Caco-2 (cell line): ENCODE results near the gene ADGRG1. TPM values are rescaled to one million over a fixed set of nuclear protein-coding genes. Genes with fewer than 3 reads are reported as not detected.

Experiments used
- BruUV-seq: library from RNA; stranded (reverse); fragments of 400-500 nt; replicated peaks from 2 replicates; lab custom pipeline; 2021; lab: Mats Ljungman, UMichigan
- CTCF ChIA-PET: fragments of 300-600 bp; sonication (Branson Sonifier 250); formaldehyde crosslinking; loops from one replicate; lab custom pipeline; 2022; ENCODE audit warnings: antibody characterized with exemption; lab: Charles Lee
- POLR2A ChIA-PET: fragments of 300-600 bp; sonication (Branson Sonifier 250); formaldehyde crosslinking; loops from one replicate; lab custom pipeline; 2022; ENCODE audit warnings: antibody characterized with exemption; lab: Charles Lee
- DNase-seq, 2 experiments: peaks; one replicate each; pipeline versions ENCODE4 v3.0.0 to v3.0.0-alpha.2; 2020 to 2022
- H3K27me3 ChIP-seq: replicated peaks from 2 replicates; pipeline ENCODE4 v1.6.0; 2011; ENCODE audit warnings: low read length; ENCODE audit not compliant: control insufficient read depth, insufficient read depth
- H3K36me3 ChIP-seq: 2 replicates; pipeline ENCODE4 v1.5.1; 2011; ENCODE audit warnings: low read length; ENCODE audit not compliant: control insufficient read depth, insufficient read depth
- H3K4me1 ChIP-seq: fragments of 250-450 bp; sonication (Bioruptor Pico); 2 replicates; pipeline ENCODE4 v1.5.1; 2020; ENCODE audit warnings: mild to moderate bottlenecking
- H3K4me3 ChIP-seq: 2 replicates; pipeline ENCODE4 v1.5.1; 2011; ENCODE audit warnings: low read depth, mild to moderate bottlenecking, control low read depth, low read length
- H3K9me3 ChIP-seq: fragments of 250-450 bp; sonication (Bioruptor Pico); 2 replicates; pipeline ENCODE4 v1.5.1; 2020; ENCODE audit warnings: mild to moderate bottlenecking, moderate library complexity
- H3K27ac Mint-ChIP-seq: one replicate; pipeline ENCODE4 v1.8.0; 2022; ENCODE audit warnings: mixed read lengths; ENCODE audit not compliant: unreplicated experiment
- H3K27me3 Mint-ChIP-seq: one replicate; pipeline ENCODE4 v1.8.0; 2022; ENCODE audit warnings: mixed read lengths; ENCODE audit not compliant: insufficient read depth, unreplicated experiment
- H3K36me3 Mint-ChIP-seq: one replicate; pipeline ENCODE4 v1.8.0; 2022; ENCODE audit warnings: mild to moderate bottlenecking, mixed read lengths; ENCODE audit not compliant: insufficient read depth, unreplicated experiment
- H3K4me1 Mint-ChIP-seq: one replicate; pipeline ENCODE4 v1.8.0; 2022; ENCODE audit warnings: low read depth, mixed read lengths; ENCODE audit not compliant: unreplicated experiment
- H3K4me3 Mint-ChIP-seq: one replicate; pipeline ENCODE4 v1.8.0; 2022; ENCODE audit warnings: mild to moderate bottlenecking, moderate library complexity, mixed read lengths; ENCODE audit not compliant: unreplicated experiment
- H3K9me3 Mint-ChIP-seq: one replicate; pipeline ENCODE4 v1.8.0; 2022; ENCODE audit warnings: mixed read lengths; ENCODE audit not compliant: unreplicated experiment
- intact Hi-C: fragments of 100-400 bp; cut with micrococcal nuclease; formaldehyde crosslinking; loops from one replicate; pipeline ENCODE4 v1.10.0; 2022; ENCODE audit not compliant: unreplicated experiment
- total RNA-seq: library from RNA; stranded (reverse); gene quantifications from 2 replicates; pipeline ENCODE4 v1.2.3, GENCODE V29; 2022
- TF ChIP-seq, protein P1 (sequence below), 2 experiments: fragments of 200-600 bp in 1 of 2; IDR thresholded peaks; 1 replicate in 1 of 2; 2 replicates in 1 of 2; pipeline versions ENCODE4 v1.5.1 to v1.8.0; 2011 to 2022; ENCODE audit warnings: antibody characterized with exemption in 1 of 2, control low read depth in 1 of 2, inconsistent platforms in 1 of 2, low read depth in 1 of 2, low read length in 1 of 2, mild to moderate bottlenecking in 1 of 2, moderate library complexity in 1 of 2; ENCODE audit not compliant: insufficient read depth in 1 of 2, severe bottlenecking in 1 of 2, unreplicated experiment in 1 of 2

ADGRG1 gene
- total RNA-seq, 1 experiment from 2014 or later = 195 TPM

DNA sequence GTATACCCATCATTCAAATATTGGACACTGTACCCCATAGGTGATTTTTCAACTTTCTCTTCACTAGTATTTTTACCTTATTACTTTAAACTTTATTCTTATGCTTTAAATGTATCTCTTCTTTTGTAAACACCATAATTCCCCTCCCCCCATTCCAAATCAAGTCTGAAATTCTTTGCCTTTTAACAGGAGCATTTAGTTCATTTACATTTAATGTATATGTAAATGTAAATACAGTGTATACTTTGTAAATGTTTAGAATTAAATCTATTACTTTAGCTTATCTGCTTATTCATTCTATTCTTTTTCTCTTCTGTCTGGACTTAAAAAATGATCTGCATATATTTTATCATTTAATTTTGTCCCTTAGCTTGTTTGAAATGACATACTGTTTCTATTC lies 30.0 kb upstream of the ADGRG1 start:
- Mint-ChIP-seq H3K36me3 (no peaks in the 10 kb centered on the region), H3K9me3 (no peaks in the 10 kb centered on the region), H3K4me3 (no peak overlapping the region), H3K27ac (no peak overlapping the region), H3K4me1 (no peaks in the 10 kb centered on the region), H3K27me3 (no peaks in the 10 kb centered on the region)
- Histone ChIP-seq H3K36me3 (no peaks in the 10 kb centered on the region), H3K4me1 (peaks cover 3% of the 10 kb centered on the region; the same call in 1 of the 2 replicates), H3K9me3 (no peaks in the 10 kb centered on the region; the same call in 1 of the 2 replicates), H3K4me3 (no peak overlapping the region), H3K27me3 (no peaks in the 10 kb centered on the region)
- CTCF ChIA-PET = interaction anchor here (0.7 kb wide), 1 partner anchor 37 kb away, joined by 3 read pairs; no protein-coding TSS in a partner anchor
- POLR2A ChIA-PET = no interaction called here
- TF ChIP-seq, protein P1, sequence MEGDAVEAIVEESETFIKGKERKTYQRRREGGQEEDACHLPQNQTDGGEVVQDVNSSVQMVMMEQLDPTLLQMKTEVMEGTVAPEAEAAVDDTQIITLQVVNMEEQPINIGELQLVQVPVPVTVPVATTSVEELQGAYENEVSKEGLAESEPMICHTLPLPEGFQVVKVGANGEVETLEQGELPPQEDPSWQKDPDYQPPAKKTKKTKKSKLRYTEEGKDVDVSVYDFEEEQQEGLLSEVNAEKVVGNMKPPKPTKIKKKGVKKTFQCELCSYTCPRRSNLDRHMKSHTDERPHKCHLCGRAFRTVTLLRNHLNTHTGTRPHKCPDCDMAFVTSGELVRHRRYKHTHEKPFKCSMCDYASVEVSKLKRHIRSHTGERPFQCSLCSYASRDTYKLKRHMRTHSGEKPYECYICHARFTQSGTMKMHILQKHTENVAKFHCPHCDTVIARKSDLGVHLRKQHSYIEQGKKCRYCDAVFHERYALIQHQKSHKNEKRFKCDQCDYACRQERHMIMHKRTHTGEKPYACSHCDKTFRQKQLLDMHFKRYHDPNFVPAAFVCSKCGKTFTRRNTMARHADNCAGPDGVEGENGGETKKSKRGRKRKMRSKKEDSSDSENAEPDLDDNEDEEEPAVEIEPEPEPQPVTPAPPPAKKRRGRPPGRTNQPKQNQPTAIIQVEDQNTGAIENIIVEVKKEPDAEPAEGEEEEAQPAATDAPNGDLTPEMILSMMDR (IDR thresholded peaks at IDR 0.05; ENCODE audit: insufficient read depth in 1 of 2, low read depth in 1 of 2, low read length in 1 of 2, severe bottlenecking in 1 of 2, unreplicated experiment in 1 of 2) = no peak
- intact Hi-C loops = loop anchor here (10.0 kb wide), 1 partner anchor 266 kb away; no protein-coding TSS in a partner anchor
- no TSS peak for BruUV-seq
- DNase-seq = no peak

DNA sequence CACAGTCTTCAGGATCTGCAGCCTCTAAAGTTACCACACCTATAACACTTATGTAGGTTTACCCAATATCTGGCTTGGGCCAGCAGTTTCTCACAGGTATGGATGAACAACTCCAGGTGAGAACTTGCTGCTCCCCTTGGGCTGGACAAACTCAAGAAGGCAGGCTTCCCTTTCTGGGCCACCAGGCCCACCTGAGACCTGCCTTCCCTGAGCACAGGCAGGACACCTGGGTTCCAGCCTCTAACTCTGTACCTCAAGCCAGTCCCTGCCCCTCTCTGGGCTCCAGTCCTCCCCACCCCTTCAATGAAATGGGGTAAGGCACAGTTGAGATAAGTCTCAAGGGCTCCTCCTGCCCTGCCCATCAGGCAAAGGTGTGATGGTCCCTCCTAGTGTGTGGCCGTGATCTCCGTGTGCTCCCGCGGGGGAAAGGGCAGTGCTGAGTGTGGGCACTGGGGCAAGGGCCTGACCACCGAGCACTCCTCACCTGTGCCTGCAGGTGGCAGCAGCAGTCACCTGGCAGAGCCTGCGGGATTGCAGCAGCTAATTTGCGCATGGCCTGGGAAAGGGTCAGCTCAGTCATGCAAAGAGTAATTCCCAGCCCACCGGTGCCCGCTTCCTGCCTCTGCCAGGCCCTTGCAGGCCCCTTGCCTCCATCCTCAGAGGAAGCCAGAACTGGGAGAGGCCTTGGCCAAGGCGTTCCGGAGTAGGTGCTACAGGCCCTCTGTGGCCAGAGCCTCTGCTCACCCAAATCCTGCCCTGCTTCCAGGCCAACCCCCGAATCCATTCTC lies 28.2 kb upstream of the ADGRG1 start:
- Mint-ChIP-seq H3K27me3 (no peaks in the 10 kb centered on the region), H3K27ac (no peak overlapping the region), H3K4me1 (no peaks in the 10 kb centered on the region), H3K4me3 (no peak overlapping the region), H3K36me3 (no peaks in the 10 kb centered on the region), H3K9me3 (no peaks in the 10 kb centered on the region)
- CTCF ChIA-PET = interaction anchor here (0.6 to 2.6 kb wide), 21 partner anchors 9 to 157 kb away, joined by 3 to 15 read pairs (median 6); partner anchors contain the start of genes ADGRG1 and KATNB1
- Histone ChIP-seq H3K9me3 (no peaks in the 10 kb centered on the region; the same call in 1 of the 2 replicates), H3K36me3 (no peaks in the 10 kb centered on the region), H3K4me3 (no peak overlapping the region), H3K27me3 (no peaks in the 10 kb centered on the region), H3K4me1 (peaks cover 3% of the 10 kb centered on the region; the same call in 1 of the 2 replicates)
- no TSS peak for BruUV-seq
- TF ChIP-seq, protein P1 (IDR thresholded peaks at IDR 0.05; ENCODE audit: insufficient read depth in 1 of 2, low read depth in 1 of 2, low read length in 1 of 2, severe bottlenecking in 1 of 2, unreplicated experiment in 1 of 2) = peak; percentile 92 to 98
- peak; percentile 84 to 88 for DNase-seq
- POLR2A ChIA-PET = interaction anchor here (0.6 to 1.3 kb wide), 3 partner anchors 9 to 64 kb away, joined by 3 to 4 read pairs (median 3); partner anchors contain the start of gene CCDC102A
- intact Hi-C loops = loop anchor here (1.0 to 2.0 kb wide), 4 partner anchors 19 to 120 kb away; no protein-coding TSS in a partner anchor

DNA sequence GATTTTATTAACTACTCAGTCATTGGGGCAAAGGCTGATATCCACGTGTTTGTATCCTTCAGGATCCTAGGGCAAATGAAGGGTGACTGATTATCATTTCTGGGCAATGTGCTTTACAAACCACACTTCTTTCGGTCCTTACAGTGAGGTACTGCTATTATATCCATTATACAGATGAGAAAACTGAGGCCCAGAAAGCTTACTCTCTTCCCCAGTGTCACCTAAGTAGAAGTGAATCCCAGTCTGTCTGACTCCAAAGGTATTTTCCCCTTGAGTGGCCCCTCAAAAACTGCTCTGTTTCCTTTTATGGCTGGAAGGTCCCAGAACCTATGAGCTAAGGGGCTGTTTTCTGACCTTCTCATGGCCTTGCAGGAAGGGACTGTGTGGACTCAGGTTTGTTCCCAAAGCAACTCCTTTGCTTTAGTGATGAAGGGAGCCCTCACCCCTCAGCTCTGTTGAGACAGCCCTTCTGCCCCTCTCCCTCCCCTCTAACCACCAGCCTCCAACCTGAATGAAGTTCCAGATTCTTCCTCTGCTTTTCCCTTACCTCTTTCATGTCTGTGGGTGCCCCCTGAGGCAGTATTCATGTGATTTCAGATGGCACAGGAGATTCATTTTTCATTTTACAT lies 27.4 kb upstream of the ADGRG1 start:
- Mint-ChIP-seq H3K4me3 (no peak overlapping the region), H3K36me3 (no peaks in the 10 kb centered on the region), H3K4me1 (no peaks in the 10 kb centered on the region), H3K27me3 (no peaks in the 10 kb centered on the region), H3K27ac (no peak overlapping the region), H3K9me3 (no peaks in the 10 kb centered on the region)
- H3K4me1 ChIP-seq = peaks cover 5% of the 10 kb centered on the region
- TF ChIP-seq, protein P1 (IDR thresholded peaks at IDR 0.05; ENCODE audit: insufficient read depth in 1 of 2, low read depth in 1 of 2, low read length in 1 of 2, severe bottlenecking in 1 of 2, unreplicated experiment in 1 of 2) = no peak
- H3K27me3 ChIP-seq = no peaks in the 10 kb centered on the region
- no peaks in the 10 kb centered on the region for H3K36me3 ChIP-seq
- H3K4me3 ChIP-seq = no peak overlapping the region
- no TSS peak for BruUV-seq
- ChIA-PET POLR2A (interaction anchor here (0.5 to 1.3 kb wide), 3 partner anchors 19 to 305 kb away, joined by 3 to 4 read pairs (median 3); partner anchors contain the start of gene CCDC102A), CTCF (interaction anchor here (0.6 to 2.6 kb wide), 20 partner anchors 8 to 156 kb away, joined by 3 to 15 read pairs (median 6); partner anchors contain the start of genes ADGRG1 and KATNB1)
- intact Hi-C loops = loop anchor here (1.0 to 2.0 kb wide), 4 partner anchors 18 to 119 kb away; no protein-coding TSS in a partner anchor
- no peak for DNase-seq
- no peaks in the 10 kb centered on the region; the same call in 1 of the 2 replicates for H3K9me3 ChIP-seq
